Activated naive CD4-positive, alpha-beta T cell (primary cell): ENCODE measurements around the gene SH3RF3.

Experiments
- DNase-seq, 4 experiments: peaks; one replicate each; lab custom pipeline; 2025; lab: John Stamatoyannopoulos, UW

Gene SH3RF3

DNA sequence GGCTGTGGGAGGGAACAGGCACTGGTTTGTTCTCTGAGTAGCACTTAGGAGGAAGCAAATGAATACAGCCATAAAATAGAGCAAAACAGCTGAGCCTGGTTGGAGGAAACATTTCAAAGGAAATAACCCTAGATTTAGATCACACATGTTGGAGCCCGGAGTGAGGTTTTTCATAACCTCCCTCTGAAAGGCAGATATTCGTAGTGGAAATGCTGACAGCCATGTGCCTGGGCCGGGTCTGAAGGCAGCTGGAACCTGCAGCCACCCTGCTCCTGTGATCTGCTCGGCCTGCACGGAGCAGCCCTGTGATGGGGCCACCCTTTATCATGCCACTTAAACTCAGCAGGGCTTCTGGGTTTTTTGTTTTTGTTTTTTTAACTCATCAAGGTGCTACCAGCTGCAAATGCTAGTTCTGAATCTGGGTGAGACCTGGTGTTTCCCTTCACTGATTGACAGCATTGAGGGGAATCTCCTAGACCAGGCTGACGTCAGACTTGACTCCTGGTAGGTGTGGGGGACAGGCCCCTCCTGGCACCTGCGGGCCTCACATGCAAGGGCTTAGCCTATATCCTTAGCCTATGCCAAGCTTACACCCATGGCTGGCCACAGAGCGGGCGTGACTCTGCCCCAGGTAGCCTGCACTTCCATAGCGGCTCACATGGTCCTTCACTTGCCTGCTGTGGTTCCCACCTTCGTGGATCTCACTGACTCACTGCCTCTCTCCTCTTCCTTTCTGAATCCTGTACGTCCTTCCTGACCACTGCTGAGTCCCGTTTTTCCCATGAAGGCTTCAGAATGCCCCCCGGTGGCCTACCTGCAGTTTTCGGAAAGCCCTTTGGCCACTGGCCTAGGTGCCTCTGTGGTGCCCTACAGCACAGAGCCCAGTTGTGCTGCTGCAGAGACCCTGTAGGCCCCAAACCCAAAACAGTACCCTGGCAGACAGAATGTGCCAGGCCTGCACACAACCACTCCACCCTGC, 267.5 kb downstream of the SH3RF3 start:
- no peak for DNase-seq

DNA sequence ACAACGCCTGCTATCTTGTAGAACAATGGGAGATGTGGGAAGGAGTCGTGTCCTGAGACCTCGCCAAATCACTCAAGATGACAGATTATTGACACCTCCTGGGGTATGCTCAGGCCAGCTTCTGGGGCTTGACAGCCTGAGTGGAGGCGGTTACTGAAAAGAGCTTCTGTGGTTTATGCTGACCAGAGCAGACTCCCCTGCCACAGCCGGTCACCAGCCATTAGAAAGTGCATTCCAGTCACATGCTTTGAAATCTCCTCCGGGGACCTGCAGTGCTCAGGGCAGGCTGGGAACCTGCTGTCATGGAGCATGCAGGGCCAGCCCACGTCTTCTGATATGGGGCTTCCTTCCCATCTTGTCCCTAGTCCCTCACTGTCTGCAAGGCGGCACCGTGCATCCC, 268.9 kb downstream of the SH3RF3 start:
- no peak for DNase-seq

DNA sequence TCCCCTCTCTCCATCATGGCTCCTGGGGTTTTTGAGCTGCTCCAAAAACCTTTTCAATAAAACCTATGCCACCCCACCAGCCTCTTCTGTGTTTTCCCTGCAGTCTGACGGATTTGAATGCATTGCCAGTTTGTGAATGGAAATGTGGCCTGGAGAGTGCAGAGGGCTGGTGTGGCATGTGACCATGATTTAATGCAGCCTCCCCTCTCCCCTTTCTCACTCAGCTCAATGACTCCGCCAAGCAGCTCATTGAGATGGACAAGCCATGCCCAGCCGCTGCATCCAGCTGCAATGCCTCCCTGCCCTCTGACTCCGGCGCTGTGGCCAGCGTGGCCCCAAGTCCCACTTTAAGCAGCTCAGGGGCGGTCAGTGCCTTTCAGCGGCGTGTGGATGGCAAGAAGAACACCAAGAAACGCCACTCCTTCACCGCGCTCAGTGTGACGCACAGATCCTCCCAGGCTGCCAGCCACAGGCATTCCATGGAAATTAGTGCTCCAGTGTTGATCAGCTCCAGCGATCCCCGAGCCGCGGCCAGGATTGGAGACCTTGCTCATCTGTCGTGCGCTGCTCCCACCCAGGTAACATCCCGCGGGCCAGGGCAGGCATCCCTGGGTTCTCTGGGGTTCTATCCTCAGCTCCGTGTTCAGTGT, 269.5 kb downstream of the SH3RF3 start:
- no peak for DNase-seq

DNA sequence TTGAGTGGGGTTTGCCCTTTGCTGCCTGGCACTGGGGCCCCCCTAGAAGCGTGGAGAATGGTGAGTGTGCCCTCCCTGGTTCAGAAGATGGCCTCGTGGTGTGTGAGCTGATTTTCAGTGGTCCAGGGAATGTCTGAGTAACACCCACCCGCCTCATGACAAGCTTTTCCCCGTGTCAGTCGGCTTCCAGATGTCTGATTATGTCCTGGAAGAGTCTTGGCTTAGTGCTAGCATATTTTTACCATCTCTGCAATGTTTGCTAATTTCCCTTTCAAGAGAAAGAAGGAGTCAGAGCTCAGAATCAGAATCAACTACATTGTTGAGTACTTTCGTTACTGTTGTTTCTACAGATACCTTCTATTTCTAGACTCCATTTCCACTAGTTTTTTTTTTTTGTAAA, 270.1 kb downstream of the SH3RF3 start:
- DNase-seq = no peak

DNA sequence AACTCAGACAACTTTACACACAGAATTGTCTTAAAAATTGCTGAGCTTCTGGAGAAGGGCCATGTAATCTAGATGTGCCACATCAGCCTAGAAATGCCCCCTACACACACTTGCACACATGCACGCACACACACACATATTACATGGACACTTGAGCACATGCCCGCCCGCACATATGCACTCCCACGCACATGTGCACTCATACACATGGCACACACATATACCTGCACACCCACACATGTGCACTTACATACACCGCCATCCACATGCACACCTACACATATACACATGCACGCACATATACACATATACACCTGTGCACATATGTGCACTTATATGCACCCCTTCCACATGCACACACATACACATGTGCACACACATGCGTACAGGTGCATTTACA, 271.1 kb downstream of the SH3RF3 start:
- no peak for DNase-seq

DNA sequence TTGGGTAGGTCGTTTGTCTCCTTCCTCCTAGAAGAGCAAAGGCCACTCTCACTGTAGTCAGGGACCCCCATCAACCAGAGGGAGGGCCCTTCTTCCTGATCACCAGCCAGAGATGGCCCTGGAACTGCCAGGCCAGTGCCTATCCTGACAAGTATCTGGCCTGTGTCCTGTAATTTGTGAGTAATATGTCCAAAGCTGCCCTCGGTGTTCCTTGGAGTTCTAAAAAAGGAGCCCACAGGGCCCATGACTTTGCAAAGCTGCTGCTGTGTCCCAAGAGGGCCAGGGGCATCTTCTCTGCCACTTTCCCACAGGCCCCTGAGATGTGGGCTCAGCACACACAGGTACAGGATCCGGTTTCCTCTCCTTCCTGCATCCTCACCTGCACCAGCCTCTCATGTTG, 272.4 kb downstream of the SH3RF3 start:
- no peak for DNase-seq

DNA sequence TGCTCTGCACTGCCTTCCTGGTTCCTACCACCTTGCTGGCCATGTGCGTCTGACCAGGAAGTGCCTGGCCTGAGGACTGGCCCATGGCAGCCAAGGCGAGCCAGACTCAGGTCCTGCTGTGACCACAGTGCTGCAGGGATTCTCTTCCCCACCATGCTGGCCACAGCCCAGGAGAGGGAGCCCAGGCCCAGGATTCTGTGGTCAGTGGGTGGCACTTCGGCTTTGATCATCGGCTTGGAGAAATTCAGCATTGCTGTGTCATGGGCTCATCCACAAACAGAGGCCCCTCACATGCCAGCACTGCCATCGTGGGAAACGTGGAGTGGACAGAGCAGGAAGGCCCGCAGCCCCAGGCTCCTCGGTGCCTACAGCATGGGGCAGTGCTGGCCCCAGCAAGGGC, 273.2 kb downstream of the SH3RF3 start:
- no peak for DNase-seq

DNA sequence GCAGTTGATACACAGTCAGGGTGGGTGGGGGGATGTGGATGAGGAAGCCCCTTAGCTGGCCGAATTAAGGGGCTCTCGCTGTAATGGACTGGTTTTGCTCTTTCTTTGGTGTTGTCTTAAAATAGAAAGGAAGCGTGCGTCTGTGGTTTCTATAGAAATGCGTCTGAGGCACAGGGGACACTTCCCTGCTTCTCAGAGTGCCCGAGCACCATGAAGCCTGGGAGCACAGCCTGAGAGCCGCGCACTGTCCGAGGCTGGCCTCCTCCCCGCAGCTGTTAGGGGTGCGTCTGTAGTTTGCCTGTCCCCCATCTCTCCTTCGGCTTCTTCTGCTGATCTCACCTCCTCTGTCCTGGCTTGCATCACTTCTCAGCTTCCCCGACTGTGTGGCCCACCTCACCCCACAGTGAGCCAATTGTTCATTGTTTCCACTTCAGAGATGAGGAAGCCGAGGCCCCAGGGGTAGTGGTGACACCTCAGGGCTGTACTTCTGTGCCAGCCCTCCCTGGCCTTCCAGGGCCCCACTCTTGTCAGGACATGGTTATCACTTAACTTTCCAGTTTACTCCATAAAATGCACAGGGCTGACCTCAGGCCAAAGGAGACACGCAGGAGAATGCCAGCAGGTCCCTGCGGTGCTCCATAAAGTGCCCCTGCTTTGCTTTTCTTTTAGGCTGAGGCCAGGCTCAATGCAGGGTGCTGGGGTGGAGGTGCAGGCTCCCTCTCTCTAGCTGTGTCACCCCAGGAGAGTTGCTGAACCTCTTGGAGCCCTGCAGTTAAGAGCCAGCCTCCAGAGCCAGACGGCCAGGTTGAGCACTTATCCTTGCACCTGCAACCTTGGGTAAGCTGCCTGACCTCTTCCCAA, 274.2 kb downstream of the SH3RF3 start:
- DNase-seq = no peak

DNA sequence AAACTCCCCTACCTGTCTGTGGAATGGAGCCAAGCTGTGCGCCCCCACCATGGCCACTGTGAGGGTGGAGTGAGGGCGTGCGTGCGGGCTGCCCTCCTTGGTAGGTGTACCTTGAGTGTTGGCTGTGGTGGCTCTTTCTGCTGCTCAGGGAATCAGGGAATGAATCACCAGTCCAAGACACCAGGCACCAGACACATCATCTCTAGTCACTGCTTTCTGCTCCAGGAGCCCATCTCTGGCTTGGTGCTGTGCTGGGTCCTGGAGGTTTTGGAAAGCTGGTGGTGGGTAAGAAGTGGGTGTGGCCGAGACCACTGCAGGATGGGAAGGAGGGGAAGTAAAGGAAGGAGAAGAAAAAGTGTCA, 274.8 kb downstream of the SH3RF3 start:
- no peak for DNase-seq

DNA sequence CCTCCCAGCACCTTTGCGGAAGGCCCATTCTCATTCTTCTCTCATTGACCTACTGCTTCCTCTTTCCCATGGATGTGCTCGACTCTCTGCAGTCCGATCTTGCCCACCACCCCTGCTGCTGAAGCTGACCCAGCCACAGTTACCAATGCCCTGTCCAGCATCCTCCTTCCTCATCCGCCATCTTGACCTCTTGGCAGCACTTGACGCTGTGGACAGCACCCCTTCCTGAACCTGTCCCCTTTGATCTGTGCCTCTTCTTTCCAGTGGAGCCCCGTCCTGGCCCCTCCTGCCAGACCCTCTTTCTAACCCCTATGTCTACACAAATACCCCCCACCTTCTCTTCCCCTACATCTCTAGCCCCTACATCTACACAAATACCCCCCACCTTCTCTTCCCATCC, 275.7 kb downstream of the SH3RF3 start:
- no peak for DNase-seq

DNA sequence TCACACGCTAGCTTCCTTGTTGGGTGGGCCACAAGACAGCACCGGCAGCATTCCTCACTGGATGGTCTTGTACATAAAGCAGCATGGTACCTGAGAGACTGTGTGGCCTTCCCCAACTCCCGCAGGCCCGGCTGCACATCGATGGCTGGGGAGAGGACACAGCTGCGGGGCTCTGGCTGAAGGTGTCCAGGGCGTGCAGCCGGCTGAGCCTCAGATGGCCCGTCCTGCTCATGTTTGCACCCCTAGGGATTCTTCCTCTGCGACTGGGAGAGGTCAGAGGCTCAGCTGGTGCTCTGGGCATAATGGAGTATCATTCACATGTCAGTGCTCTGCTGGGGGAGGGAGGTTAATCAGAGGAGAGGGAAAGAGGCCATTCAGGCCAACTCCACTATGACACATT, 276.9 kb downstream of the SH3RF3 start:
- no peak for DNase-seq

DNA sequence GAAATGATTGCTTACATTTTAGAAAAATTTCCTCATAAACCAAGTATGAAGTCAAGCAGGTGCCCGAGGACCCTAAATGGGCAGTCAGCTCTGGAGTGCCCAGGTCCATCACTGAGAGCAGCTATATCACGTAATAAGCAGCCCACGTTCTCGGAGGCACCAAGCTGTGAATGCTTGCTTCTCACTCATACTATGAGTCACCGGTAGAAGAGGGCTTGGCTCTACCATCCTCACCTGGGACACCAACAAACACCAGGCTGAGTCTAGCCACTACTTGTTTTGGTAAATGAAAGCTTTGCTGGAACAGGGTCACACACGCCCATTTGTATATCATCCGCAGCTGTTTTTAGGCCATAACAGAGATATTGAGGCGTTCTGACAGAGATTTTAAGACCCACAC, 277.3 kb downstream of the SH3RF3 start:
- DNase-seq = no peak

DNA sequence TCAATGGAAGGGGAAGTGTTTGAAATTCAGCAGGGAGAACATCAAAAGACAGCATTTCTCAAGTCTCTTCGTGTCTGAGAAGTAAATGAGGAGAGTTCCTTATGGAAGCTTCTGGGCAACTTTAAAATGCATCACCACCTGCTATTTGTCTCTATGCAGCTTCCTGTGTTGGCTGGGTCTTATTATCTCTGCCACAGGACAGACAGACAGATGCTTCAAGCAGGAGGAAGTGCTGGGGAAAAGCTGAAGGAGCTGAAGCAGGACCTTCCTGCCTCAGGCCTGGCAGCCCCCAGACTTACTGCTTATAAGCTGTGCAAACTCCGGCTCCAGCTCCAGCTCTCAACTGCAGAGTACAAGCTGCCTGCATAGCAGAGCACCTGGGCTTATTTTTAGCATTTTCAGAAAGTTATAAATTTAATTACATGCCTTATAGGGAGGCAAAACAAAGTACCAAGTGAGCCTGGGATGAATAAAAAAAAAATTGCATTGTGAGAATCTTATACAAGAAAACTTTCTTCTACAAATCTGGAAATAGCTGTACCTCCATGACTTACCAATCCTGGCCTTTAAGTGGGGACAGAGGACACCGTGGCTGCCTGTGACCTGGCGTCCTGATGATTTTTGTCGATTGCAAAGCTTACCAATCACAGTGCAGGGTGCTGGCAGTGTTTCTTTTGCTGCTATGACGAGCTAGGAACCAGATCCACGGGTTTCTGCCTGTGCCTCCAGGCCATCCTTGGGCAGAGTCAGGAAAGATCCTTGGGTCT, 278.5 kb downstream of the SH3RF3 start:
- no peak for DNase-seq

DNA sequence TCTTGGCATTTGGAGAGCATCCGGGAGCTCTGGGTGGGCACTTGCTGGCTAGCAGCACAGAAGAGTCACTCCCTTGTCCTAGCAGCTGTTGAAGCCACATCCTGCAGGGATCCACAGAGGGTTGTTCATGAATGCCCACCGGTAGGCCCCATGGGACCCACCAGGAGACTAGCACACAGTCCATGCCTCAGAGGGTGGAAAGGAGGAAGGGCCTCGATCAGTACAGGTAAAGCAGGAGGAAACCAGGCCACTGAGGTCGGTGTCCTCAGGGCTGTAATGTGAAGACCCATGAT, 279.0 kb downstream of the SH3RF3 start:
- no peak for DNase-seq

DNA sequence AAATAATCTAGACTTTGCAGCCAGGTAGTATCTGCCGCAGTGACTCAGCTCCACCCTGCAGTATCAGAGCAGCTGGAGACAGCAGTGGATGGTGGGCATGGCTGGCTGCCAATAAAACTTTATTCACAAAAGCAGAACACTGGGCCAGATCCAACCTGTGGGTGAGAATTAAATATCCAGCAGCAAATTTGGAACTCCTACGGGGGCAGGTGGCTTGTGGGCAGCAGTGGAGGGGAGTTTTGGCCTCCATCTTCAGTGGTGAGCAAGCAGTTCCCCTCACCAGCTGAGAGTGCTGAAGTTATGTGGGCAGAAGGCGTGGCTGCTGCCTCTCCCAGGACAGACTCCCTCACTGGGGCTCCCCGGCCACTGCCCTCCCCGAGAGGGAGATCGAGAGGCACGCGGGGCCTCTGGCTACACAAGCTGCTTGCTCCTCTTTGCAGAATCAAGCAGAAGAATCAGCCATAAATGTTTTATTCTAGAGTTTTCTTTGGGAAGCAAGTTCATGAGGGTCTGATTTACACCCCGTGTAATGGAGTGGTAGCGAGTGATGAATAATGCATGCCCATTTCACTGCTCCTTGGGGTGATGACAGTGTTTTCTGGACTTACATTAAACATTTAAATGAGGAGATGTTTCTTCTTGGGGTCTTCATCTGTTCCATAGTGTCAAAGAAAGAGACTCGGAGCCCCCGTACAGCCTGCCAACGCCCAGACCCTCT, 280.5 kb downstream of the SH3RF3 start:
- no peak for DNase-seq

DNA sequence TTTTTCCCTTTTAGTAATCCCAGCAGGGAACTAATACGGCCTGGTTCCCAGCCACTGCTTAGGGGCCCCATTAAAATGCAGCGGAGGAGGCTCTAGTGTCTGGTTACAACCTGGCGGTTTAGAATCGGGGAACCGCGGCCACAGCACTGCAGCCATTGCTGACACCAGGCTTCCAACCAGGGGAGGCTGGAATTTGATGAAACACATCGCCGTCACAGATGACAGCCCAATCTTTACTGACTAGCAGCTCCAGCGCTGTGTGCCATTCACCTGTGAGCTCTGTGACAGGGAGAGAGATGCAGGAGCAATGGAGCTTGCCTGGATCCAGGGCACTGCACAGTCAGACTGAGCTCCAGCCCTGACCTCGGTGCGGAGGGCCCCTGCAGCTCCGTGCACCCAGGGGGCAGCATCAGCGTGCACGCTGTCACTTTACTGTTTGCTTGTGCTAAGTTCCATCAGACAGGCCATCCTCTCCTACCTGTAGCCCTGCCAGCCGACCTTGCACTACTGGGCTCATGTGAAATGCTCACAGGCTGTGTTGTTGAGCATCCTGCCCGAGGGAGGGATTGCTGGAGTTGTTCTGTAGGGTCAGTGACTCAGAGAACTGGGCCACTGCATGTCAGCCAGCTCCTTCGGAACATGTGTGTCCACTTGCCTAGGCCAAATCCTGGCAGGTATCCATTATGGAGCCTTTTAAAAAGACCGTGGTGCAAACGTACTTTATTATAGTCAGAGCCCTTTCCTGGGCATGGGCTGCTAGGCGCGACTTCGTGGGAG, 281.2 kb downstream of the SH3RF3 start:
- DNase-seq = no peak

DNA sequence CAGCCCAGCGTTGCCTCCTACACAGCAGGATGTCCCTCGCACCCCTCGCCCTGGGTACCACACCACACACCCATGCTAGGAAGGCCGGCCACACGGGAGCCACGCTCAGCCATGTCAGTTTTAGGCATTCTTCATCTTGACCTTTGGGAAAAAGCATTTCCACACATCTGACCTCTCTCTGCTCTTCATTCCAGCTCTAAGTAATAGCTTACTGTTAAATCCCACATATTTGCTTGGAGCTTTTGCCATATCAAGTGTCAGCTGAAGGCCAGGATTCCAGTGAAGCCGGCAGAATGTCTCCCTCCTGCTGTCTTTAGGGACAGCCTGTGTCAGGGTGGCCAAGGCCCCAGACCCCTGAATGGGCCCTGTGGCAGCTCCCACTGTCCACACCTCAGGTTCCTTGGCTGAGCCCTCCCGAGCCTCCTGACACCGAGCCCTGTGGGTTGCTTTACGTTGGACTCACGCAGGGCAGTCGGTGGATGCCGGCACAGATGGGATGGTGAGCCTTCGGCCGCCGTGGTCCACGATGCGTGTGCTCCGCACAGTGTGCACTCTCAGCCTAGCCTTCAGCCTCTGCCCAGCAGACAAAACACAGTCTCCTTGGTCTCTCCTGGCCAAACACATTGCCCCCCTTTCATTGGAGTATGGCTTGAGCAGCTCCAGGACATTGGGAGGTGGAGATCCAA, 282.8 kb downstream of the SH3RF3 start:
- no peak for DNase-seq

DNA sequence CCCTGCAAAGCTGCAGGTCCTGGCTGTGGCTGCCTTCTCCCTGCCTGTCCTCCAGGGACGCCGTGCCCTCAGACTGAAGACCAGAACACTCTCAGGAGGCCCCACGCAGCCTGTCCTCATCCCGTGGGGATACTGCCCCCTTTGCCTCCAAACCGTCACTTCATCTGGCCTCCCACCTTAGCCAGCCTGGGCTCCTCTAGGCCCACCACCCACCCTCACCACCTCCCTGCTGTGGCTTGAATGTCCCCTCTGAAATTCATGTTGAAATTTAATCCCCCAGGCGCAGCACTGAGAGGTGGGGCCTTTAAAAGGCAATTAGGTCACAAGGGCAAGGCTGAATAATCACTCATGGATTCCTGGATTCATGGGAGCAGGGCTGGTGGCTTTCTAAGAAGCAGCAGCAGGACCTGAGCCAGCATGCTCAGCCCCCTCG, 286.6 kb downstream of the SH3RF3 start:
- DNase-seq = no peak

DNA sequence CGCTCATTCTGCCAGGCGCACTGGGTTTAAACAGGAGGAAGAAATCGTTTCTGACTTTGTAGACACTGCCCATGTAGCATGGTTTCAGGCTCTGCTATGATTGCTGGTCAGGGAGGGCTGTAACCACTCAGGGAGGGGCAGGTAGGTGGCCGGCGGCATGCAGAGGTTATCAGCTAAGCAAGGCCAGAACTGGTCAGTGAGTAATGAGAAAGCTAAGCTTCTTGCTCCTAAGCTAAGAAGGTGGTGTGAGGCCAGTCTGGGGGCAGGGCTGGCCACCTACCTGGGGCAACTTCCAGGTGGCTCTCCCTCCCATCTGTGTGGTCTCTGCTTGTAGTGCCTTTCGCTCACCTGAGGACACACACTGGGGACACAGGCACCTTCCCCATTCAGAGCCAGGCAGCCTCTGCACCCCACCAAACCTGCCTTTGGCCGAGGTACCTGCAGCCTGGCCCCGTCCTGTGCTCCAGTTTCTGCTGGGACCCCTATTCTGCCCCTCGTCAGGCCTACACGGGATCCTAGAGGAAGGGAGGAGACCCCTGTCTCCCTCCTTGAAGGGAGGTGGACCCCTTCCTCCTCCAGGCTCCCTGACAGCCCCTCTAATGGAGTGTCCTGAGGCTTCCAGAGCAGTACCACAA, 288.8 kb downstream of the SH3RF3 start:
- no peak for DNase-seq
